HG03039 (cell line): ENCODE measurements around the gene CLECL1.
"Not testable (repeated sequence)": the region's sequence is repeated elsewhere in the genome, so short reads cannot be mapped to it uniquely, and the experiment has no call there.

Source experiments
- ATAC-seq: cut with Tn5 transposase; IDR thresholded peaks from one replicate; pipeline ENCODE4 v1.9.1; 2021; ENCODE audit warnings: mild to moderate bottlenecking, moderate library complexity; ENCODE audit not compliant: unreplicated experiment

CLECL1 gene

GRCh38 chr12:9724023-9724422, 8.9 kb downstream of the CLECL1 start:
- no peak for ATAC-seq

- peak; percentile 43 for ATAC-seq
Measured at GRCh38 chr12:9721394-9722092, 11.4 kb downstream of the CLECL1 start.

- peak; percentile 44 for ATAC-seq
Measured at GRCh38 chr12:9719790-9720189, 13.1 kb downstream of the CLECL1 start.

- ATAC-seq, result no peak
Measured at GRCh38 chr12:9718968-9719367, 13.9 kb downstream of the CLECL1 start.

GRCh38 chr12:9717070-9717925, 15.6 kb downstream of the CLECL1 start:
- no peak for ATAC-seq

- peak; percentile 57 for ATAC-seq
Measured at GRCh38 chr12:9713032-9713558, 19.8 kb downstream of the CLECL1 start.

GRCh38 chr12:9711664-9712063, 21.2 kb downstream of the CLECL1 start:
- ATAC-seq, result no peak

- ATAC-seq, result no peak
Measured at GRCh38 chr12:9710584-9711375, 22.1 kb downstream of the CLECL1 start.

GRCh38 chr12:9708853-9709252, 24.0 kb downstream of the CLECL1 start:
- no peak for ATAC-seq

- no peak for ATAC-seq
Measured at GRCh38 chr12:9707864-9708808, 24.8 kb downstream of the CLECL1 start.

GRCh38 chr12:9707356-9707755, 25.5 kb downstream of the CLECL1 start:
- no peak for ATAC-seq

- no peak for ATAC-seq
Measured at GRCh38 chr12:9706086-9706685, 26.7 kb downstream of the CLECL1 start.

GRCh38 chr12:9704561-9704960, 28.3 kb downstream of the CLECL1 start:
- ATAC-seq, result not testable (repeated sequence)

GRCh38 chr12:9702255-9702654, 30.6 kb downstream of the CLECL1 start:
- no peak for ATAC-seq

GRCh38 chr12:9701380-9702154, 31.3 kb downstream of the CLECL1 start:
- no peak for ATAC-seq

- ATAC-seq, result no peak
Measured at GRCh38 chr12:9700606-9700956, 32.3 kb downstream of the CLECL1 start.

GRCh38 chr12:9699898-9700605, 32.8 kb downstream of the CLECL1 start:
- no peak for ATAC-seq

GRCh38 chr12:9699269-9699897, 33.5 kb downstream of the CLECL1 start:
- no peak for ATAC-seq
